Sigmoid colon (tissue), 3 donors: ENCODE results near the gene PAF1.

ENCODE experiments used
- CTCF ChIP-seq, 4 experiments: fragments of 450-650 bp in 3 of 4; fragments of 200-600 bp in 1 of 4; IDR thresholded peaks; one replicate each; pipeline ENCODE4 v1.5.1; 2016 to 2019; ENCODE audit warnings: antibody characterized with exemption in 4 of 4, mild to moderate bottlenecking in 3 of 4, moderate library complexity in 2 of 4
- POLR2A ChIP-seq, 2 donors: fragments of 450-650 bp; IDR thresholded peaks; one replicate each; pipeline ENCODE4 v1.6.1; 2016; ENCODE audit warnings: antibody characterized with exemption in 2 of 2, mild to moderate bottlenecking in 2 of 2, moderate library complexity in 2 of 2

DNA sequence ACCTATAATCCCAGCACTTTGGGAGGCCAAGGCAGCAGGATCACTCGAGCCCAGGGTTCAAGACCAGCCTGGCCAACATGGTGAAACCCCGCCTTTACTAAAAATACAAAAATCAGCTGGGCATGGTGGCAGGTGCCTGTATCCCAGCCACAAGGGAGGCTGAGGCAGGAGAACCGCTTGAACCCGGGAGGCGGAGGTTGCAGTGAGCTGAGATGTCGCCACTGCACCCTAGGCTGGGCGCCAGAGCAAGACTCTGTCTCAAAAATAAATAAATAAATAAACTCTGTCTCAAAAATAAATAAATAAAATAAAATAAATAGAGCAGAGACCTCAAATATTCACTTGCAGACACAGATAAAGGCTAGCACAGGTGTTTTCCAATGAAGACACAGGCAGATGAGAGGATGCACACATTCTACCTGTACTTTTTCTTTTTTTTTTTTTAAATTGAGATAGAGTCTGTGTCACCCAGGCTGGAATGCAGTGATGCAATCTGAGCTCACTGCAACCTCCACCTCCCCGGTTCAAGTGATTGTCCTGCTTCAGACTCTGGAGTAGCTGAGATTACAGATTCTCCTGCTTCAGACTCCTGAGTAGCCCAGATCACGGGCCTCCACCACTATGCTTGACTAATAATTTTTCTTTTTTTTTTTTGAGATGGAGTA, 47.5 kb upstream of the PAF1 start:
- no peak for TF ChIP-seq POLR2A (IDR thresholded peaks at IDR 0.05)
- TF ChIP-seq CTCF (IDR thresholded peaks at IDR 0.05): no peak
